Middle frontal gyrus (tissue), 1 donor: Measurements from ENCODE around the gene MPDZ.

Experiments used
- DNase-seq: peaks from one replicate; pipeline ENCODE4 v3.0.0-alpha.2; 2015; ENCODE audit warnings: low spot score; ENCODE audit errors: extremely low spot score

The MPDZ gene

GRCh38 chr9:13186774-13187173 is 92.7 kb downstream of the MPDZ start:
- no peak for DNase-seq

GRCh38 chr9:13186091-13186490 is 93.4 kb downstream of the MPDZ start:
- no peak for DNase-seq

GRCh38 chr9:13181652-13182051 is 97.8 kb downstream of the MPDZ start:
- no peak for DNase-seq

GRCh38 chr9:13179257-13179656 is 100.2 kb downstream of the MPDZ start:
- no peak for DNase-seq

GRCh38 chr9:13175732-13176131 is 103.8 kb downstream of the MPDZ start:
- no peak for DNase-seq

- DNase-seq, result no peak
Observed at GRCh38 chr9:13174906-13175639, 104.4 kb downstream of the MPDZ start.

- DNase-seq, result no peak
Observed at GRCh38 chr9:13173553-13173952, 105.9 kb downstream of the MPDZ start.

GRCh38 chr9:13171261-13171660 is 108.2 kb downstream of the MPDZ start:
- no peak for DNase-seq

GRCh38 chr9:13166996-13167395 is 112.5 kb downstream of the MPDZ start:
- no peak for DNase-seq

GRCh38 chr9:13165956-13166355 is 113.5 kb downstream of the MPDZ start:
- DNase-seq, result no peak

GRCh38 chr9:13165236-13165945 is 114.1 kb downstream of the MPDZ start:
- no peak for DNase-seq

GRCh38 chr9:13163946-13164345 is 115.5 kb downstream of the MPDZ start:
- no peak for DNase-seq

GRCh38 chr9:13163287-13163686 is 116.2 kb downstream of the MPDZ start:
- DNase-seq, result no peak

- no peak for DNase-seq
Observed at GRCh38 chr9:13160051-13160450, 119.4 kb downstream of the MPDZ start.

GRCh38 chr9:13158986-13159385 is 120.5 kb downstream of the MPDZ start:
- no peak for DNase-seq

- no peak for DNase-seq
Observed at GRCh38 chr9:13151489-13151888, 128.0 kb downstream of the MPDZ start.

GRCh38 chr9:13149454-13149853 is 130.0 kb downstream of the MPDZ start:
- no peak for DNase-seq

- DNase-seq, result no peak
Observed at GRCh38 chr9:13146840-13147239, 132.7 kb downstream of the MPDZ start.

GRCh38 chr9:13145340-13145739 is 134.2 kb downstream of the MPDZ start:
- no peak for DNase-seq

GRCh38 chr9:13144166-13144775 is 135.2 kb downstream of the MPDZ start:
- no peak for DNase-seq

- no peak for DNase-seq
Observed at GRCh38 chr9:13143281-13143680, 136.2 kb downstream of the MPDZ start.

- DNase-seq, result no peak
Observed at GRCh38 chr9:13142776-13143175, 136.7 kb downstream of the MPDZ start.

- DNase-seq, result no peak
Observed at GRCh38 chr9:13141629-13142028, 137.9 kb downstream of the MPDZ start.
